HG02759 (cell line): Measurements from ENCODE around the gene HNRNPLL.
"Not testable (repeated sequence)": the region's sequence is repeated elsewhere in the genome, so short reads cannot be mapped to it uniquely, and the experiment has no call there.

ENCODE experiments used
- ATAC-seq: cut with Tn5 transposase; IDR thresholded peaks from one replicate; pipeline ENCODE4 v1.9.1; 2021; ENCODE audit warnings: mild to moderate bottlenecking, moderate library complexity; ENCODE audit not compliant: unreplicated experiment

HNRNPLL gene

DNA sequence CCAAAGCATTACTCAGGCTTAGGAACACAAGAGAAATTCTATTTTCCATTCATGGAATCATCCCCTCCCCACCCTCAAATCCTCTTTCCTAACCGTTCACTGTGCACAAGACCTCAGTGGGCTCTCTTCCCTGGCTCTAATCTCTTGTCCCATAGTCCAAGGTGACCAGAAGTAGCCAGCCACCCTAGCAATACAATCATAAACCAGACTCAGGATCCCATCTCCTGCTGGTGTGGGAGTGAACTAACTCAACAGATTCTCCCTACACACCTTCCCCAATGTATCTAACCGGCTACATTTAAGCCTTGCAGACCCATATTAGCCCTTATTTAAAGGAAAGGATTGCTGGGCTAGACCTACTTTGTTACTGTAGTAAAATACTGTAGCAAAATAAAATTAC lies 45.5 kb downstream of the HNRNPLL start:
- no peak for ATAC-seq

DNA sequence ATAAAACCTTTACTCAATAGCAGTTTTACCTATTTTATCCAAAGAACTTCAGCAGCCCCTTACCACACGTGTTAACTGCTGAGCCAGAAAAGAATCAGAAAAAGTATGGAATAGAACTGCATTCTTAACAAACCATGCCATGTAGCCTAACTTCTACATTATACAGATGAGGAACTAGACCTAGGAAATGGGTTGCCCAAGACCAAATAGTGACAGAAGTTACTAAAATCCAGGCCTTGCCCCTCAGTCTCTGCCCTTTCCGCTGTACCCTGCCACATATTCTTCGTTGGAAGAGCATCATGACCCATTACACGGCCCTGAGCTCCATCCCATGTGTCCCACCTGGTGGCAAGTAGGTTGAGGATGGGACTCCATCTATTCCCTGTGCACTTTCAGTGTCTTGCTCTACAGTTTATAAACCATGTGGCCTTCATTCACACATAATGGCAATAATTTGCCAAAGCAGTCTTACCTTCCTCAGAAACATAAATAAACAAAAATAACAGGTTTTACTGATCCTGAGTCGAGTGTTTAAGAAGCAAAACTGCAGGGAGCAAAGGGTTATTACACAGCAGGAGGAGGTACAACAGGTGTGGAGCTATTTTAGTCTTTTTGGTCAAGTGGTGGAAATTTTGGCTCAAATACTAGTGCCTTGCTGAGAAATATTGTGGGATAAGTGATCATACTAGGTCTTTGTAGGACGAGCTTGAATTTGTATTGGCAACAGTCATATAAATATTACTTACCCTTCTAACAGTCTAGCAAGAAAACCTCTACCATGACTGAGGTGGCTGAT lies 46.5 kb downstream of the HNRNPLL start:
- ATAC-seq, result no peak

DNA sequence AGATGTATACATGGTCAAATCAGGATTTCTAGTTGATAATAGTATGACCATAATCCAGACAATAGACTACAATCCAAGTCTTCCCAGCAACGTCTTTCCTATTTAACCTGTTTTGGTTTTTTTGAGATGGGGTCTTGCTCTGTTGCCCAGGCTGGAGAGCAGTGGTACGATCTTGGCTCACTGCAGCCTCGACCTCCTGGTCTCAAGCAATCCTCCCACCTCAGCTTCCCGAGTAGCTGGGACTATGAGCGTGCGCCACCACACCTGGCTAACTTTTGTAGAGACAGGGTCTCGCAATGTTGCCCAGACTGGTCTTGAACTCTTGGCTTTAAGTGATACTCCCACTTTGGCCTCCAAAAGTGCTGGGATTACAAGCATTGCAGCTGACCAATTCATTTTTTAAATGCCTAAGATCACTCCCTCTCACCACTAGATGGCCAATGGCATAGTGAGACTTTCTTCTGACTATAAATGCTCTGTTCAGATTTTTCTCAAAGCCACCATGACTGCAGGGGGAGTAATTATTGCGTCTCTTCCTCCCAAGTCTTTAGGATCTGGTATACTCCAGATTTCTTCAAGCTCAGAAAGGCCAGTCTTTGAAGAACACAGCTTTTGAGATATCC lies 47.6 kb downstream of the HNRNPLL start:
- no peak for ATAC-seq

DNA sequence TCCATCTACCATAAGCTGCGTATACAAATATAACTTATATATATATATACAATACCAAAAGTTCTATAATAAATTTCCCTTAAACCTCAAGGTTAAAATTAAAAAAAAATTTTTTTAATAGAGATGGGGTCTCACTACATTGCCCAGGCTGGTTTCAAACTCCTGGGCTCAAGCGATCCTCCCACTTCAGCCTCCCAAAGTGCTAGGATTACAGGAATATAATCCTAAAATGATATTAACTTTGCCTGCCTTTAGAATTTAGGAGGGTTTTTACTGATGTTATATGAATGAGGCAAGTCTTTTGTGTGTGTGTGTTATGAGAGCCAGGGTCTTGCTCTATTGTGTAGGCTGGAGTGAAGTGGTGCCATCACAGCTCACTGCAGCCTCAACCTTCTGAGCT lies 49.2 kb downstream of the HNRNPLL start:
- no peak for ATAC-seq

DNA sequence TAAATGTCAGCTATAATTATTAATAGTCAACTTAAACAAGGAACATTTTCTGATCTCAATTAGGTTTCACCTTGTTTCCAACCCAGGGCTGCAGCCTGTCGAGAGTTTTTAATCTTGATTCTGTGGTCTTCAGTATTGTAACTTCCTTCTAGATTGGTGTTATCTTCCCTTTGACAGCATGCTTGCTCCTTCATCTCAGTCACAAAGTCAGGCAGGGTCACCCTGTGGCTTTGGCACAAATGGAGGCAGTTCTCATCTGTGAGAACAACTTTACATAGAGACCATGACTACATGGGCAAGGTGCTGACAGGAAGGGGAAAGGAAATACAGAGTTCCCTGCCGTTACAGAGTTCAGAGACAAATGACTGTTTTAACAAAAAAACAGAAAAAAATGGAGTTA lies 50.5 kb downstream of the HNRNPLL start:
- ATAC-seq, result no peak

DNA sequence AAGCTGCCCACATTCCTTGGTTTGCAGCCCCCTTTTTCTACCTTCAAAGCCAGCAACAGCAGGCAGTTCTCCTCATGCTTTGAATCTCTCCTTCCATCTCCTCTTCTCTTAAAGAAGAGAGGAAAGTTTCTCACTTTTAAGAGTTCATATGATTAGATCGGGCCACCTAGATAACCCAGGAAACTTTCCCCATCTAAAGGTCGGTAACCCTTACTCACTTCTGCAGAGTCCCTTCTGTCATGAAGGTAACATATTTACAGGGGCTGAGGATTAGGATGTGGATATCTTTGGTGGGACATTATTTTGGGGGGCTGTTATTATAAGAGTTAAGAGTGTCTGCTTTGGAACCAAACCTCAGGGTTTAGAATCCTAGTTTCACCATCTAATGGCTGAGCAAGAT lies 51.0 kb downstream of the HNRNPLL start:
- no peak for ATAC-seq

DNA sequence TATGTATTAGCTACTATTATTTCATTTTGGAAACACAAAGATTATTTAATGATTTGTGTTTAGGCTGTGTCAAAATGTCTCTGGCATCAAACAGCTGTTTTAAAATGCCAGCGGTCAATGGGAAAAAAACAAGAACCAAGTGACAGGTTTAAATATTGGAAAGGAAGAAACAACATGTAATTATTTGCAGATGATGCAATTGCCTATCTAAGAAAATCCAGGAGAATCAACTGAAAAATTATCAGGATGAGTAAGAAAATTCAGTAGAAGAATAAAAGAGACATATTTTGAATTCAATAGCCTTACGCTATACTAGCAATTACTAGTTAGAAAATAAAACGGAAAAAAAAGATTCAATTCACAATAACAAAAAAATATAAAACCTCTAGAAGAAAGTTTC lies 51.6 kb downstream of the HNRNPLL start:
- no peak for ATAC-seq

DNA sequence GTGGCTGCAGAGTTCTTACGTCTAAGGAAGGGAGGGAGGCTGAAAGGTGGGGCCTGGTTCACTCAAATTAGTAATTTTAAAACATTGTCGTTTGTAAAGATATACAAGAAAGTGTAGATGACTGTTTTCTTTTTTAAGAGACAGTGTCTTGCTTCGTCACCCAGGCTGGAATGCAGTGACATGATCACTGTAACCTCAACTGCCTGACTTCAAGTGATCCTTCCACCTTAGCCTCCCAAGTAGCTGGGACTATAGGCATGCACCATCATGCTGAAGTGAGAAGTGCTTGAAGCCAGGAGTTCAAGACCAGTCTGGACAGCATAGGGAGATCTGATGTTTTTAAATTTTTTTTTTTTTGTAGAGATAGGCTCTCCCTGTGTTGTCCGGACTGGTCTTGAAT lies 52.9 kb downstream of the HNRNPLL start:
- ATAC-seq, result no peak

DNA sequence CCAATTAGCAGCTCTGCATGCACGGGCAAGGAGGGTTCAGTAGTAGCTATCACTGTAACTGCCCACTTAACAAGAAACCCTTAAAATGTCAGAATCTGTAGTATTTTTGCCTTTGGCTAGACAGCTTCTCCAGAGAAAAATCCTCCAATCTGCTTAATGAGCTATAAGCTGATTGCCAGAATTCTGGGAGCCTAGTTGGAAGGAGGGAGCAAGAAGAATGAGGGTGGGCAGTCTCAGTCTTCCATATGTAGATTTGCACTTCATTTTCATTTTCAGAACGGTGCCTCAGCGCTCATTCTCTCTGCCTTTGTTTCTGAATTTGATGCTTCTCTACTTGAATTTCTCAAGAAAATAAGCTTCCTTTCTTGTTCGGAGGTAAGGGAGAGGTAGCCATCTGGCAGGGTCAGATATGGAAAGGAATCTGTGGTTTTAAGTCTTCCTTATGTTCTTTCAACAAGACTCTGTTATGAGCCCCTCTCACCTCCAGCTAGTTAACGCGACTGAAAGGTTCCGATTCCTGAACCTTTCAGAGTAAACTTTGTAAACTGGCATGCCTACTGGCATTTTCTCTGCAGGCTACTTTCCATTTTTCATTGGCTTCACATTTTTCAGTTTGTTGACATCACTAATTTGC lies 53.5 kb downstream of the HNRNPLL start:
- no peak for ATAC-seq

DNA sequence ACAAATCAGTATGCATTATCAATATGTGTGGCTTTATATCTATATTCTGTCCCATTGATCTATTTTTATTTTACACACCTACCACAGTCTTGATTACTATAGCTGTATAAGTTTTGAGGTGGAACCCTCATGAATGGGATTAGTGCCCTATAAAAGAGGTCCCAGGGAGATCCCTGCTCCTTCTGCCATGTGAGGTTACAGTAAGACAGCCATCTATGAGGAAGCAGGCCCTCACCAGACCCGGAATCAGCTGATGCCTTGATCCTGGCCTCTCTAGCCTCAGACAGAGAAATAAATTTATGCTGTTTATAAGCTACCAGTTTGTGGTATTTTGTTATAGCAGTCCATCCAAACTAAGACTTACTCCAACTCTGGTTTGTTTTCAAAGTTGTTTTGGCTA lies 54.9 kb downstream of the HNRNPLL start:
- no peak for ATAC-seq

DNA sequence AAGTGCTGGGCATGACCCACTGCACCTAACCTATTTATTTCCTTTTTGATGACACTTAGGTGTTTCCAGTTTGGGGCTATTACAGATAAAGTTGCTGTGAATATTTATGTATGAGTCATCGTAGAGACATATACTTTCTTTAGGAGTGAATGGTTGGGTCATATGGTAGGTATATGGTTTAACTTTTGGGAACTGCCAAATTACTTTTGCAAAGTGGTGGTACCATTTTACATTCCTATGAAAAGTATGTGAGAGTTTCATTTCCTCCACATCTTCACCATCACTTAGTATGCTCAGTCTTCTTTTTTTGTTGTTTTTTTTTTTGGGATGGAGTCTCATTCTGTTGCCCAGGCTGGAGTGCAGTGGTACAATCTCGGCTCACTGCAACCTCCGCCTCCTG lies 56.1 kb downstream of the HNRNPLL start:
- ATAC-seq, result no peak

DNA sequence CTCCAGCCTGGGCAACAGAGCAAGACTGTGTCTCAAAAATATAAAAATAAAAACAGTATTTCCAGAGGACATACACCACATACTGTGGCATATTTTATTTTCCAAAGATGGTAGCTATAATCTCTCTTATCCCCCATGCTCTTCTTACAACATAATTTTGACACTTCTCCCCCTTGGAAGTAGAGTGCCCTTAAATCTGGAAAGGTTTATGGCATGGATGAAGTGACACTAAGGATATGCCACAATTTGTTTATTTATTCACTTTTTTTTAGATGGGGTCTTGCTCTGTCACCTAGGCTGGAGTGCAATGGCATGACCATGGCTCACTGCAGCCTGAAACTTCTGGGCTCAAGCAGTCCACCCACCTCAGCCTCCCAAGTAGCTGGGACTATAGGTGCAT lies 56.7 kb downstream of the HNRNPLL start:
- no peak for ATAC-seq

DNA sequence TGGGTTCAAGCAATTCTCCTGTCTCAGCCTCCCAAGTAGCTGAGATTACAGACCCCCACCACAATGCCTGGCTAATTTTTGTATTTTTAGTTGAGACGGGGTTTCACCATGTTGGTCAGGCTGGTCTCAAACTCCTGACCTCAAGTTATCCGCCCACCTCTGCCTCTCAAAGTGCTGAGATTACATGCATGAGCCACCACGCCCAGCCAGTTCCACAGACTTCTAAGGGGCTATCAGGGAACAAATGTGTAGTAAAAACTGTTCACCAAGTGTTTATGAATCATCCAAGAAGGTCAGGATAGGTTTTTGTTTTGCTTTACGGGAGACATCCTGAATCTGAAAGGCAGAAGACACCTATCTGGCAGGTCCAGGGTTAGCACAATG lies 60.5 kb downstream of the HNRNPLL start:
- ATAC-seq, result not testable (repeated sequence)

DNA sequence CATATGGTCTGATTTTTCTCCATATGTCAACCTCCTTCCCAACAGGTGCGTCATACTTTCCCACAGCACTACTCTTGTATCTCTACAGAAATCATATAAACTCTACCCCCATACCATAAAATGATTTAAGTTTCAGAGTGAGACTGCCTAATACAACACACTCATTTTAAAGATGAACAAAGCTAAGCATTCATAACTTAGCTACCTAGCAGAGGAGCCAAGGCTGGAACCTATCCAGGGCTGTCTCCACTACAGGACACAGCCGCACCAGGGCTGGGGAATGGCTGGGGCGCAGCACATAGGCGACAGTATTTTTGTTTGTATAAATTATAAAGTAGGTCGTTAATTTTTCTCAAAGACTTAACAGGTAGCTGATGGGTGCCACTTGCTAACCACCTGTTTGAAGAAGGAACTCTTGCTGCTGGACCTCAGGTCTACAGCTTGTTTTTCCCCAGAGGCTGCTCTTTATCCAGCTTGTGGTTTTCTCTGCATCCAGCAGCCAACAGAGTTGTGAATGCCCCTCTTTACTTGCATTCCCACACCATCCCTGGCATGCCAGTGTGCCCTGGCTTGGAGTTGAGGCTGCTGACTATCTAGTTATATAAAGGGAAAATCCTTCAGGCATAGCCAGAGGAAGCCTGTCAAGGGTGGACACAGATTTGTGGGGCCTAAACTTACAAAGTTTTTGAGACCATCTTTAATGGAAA lies 62.0 kb downstream of the HNRNPLL start:
- no peak for ATAC-seq

DNA sequence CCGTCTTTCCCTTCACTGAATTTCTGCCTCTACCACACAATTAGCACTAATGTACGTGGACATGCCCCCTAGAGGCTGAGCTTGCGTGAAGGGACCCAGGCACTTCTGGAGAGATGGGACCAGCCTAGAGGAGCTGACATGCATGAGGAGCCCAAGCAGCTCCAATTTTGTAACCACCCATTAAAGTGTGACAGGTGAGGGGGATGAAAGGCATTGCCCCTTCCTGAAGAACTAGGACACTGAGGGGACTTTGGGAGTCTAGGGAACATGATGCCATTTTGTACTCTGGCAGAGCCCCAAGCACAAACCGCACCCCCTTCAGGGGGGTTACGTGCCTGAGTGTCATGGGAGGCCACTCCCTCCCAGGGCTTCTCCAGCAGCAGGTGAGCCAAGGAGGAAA lies 63.6 kb downstream of the HNRNPLL start:
- ATAC-seq, result no peak

DNA sequence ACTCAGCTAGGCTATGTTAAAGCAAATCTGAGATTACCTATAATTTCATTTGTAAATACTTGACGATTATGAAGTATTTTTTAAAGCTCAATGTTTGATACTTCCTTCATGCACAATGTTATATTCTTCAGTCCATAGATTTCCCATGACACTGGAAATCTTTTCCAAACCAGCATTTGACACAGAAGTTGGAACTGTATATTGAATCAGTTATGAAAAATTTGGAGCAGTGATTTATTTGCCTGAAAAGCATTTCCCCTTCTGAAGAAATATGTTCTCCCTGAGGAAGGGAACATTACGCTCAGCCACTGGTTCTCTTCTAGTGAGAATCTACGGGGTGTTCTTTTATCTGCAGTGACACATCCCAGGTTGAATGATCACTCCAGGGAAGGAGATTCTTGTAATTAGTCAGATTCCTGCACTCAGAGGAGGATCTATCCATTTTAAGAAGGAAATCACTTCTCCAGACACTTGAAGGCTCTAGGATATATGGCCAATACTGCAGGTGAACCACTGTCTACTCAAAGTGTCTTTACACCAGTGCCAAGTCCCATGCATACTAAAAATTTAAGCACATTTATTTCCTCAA lies 64.7 kb downstream of the HNRNPLL start:
- ATAC-seq, result no peak

DNA sequence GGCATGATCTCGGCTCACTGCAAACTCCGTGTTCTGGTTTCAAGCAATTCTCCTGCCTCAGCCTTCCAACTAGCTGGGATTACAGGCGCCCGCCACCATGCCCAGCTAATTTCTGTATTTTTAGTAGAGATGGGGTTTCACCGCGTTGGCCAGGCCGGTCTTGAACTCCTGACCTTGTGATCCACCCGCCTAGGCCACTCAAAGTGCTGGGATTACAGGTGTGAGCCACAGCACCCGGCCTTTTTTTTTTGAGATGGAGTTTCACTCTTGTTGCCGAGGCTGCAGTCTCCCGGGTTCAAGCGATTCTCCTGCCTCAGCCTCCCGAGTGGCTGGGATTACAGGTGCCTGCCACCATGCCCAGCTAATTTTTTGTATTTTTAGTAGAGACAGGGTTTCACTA lies 65.4 kb downstream of the HNRNPLL start:
- not testable (repeated sequence) for ATAC-seq

DNA sequence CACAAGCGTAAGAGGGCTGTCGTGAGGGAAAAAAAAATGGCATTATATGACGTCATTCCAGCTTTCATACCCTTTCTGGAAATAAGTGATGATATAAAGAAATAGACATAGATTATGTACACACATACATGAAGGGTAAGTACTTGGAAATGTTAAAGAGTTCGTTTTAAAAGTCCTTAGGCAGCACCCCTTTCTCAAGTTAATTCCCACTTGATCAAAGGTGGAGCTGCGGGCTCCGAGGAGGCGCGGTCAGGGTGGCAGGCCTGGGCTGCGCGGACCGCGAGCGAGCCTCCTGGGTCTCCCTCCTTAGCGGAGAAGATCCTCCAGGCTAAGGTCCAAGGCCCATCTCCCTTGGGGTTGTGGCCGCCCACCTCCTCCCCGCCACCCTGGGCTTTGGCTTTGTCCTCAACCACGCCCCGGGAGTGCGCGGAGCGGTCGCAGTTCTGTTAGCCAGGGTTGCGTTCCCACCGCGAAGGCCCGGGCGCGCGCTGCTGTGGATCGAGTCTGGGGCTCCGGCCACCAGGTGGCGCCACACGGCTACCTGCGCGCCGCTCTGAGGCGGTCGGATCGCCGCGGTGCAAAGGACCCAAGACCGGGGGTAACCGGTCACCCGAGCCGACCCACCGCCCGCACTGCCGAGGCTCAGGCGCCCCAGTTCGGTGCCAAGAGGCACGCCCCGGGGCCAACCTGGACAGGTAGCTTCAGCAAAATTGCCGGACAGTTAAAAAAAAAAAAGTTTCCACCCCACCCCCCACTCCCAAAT lies 66.8 kb downstream of the HNRNPLL start:
- peak; percentile 58 for ATAC-seq

DNA sequence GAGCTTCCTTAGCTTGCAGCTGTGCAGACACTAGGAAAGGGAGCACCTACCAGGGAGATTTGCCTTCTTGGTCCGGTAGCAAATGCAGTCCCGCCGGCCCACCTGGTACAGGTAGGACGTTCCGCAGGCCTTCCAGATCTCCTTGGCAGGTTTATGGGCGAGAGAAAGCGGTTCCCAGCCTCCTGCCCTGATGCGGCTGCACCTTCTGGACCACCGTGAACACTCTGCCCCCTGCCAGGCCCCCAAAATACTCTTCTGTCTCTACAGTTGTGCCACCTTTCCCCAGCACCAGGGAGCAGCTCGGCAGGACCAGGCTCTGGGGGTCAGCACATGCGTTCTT lies 67.4 kb downstream of the HNRNPLL start:
- ATAC-seq, result no peak

DNA sequence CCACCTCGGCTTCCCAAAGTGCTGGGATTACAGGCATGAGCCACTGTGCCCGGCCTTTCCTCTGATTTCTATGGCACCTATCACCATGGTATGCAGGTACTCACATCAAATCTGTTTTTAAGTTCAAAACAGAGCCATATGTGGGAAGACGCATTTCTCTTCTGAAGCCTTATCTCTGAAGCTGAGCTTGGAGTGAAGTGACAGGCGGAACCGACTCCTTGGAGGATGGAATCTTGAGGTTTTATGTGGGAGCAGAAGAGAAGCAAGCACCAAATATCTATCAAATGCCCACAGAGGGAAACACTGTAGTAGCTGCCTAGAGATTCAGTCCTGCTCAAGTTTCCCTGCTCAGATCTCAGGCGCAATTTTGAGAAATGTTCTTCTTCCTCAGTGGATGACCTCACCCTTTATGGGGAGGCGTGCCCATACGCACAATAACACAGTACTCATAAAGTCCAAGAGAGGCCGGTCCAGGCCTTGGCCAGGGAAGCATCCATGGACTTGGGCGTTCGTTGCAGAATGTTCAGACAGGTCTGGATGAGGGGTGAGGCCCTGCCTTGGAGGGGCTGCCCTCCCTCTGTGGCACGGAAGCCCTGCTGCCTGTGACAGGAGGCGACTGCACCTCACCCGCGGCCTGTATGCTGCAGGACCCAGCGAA lies 67.9 kb downstream of the HNRNPLL start:
- ATAC-seq, result no peak
